Prostate gland (tissue), 2 donors: ENCODE data around the gene RPS6KA2.

ENCODE experiments used
- CTCF ChIP-seq, 4 experiments: fragments of 200-600 bp in 2 of 4; fragments of 450-650 bp in 2 of 4; sonication (generic) in 2 of 4; IDR thresholded peaks; 1 replicate in 3 of 4; 2 replicates in 1 of 4; pipeline ENCODE4 v1.5.1; 2016 to 2019; ENCODE audit warnings: antibody characterized with exemption in 4 of 4, mild to moderate bottlenecking in 2 of 4, moderate library complexity in 2 of 4
- POLR2A ChIP-seq: fragments of 450-650 bp; IDR thresholded peaks from one replicate; pipeline ENCODE4 v1.6.1; 2016; ENCODE audit warnings: antibody characterized with exemption, mild to moderate bottlenecking

- no peak for TF ChIP-seq POLR2A
- TF ChIP-seq CTCF (IDR thresholded peaks at IDR 0.05) = no peak
Observed at GRCh38 chr6:166581091-166581511, 46.0 kb downstream of the RPS6KA2 start.
